Vagina (tissue), 2 donors: ENCODE measurements around the gene ADAMTS17. TPM values are rescaled to one million over a fixed set of nuclear protein-coding genes. Genes with fewer than 3 reads are reported as not detected.

Experiments used
- DNase-seq, 2 donors: peaks; one replicate each; pipeline ENCODE4 v3.0.0-alpha.2; 2017; ENCODE audit errors: extremely low spot score in 2 of 2
- H3K27ac ChIP-seq: fragments of 200-600 bp; sonication (generic); one replicate; pipeline ENCODE4 v1.5.1; 2019
- H3K27me3 ChIP-seq: fragments of 200-600 bp; sonication (generic); one replicate; pipeline ENCODE4 v1.5.1; 2019
- H3K36me3 ChIP-seq, 2 donors: fragments of 200-600 bp; sonication (generic); one replicate each; pipeline ENCODE4 v1.5.1; 2017 to 2019
- H3K4me1 ChIP-seq: fragments of 200-600 bp; sonication (generic); one replicate; pipeline ENCODE4 v1.5.1; 2019
- H3K4me3 ChIP-seq, 2 donors: fragments of 200-600 bp; sonication (generic); 1 replicate in 1 of 2; 2 replicates in 1 of 2; pipeline ENCODE4 v1.5.1; 2016 to 2019
- H3K9me3 ChIP-seq: fragments of 200-600 bp; sonication (generic); one replicate; pipeline ENCODE4 v1.5.1; 2019
- CTCF ChIP-seq, 3 experiments: fragments of 450-650 bp in 2 of 3; fragments of 200-600 bp in 1 of 3; sonication (generic) in 1 of 3; IDR thresholded peaks; one replicate each; pipeline ENCODE4 v1.5.1; 2017 to 2019; ENCODE audit warnings: antibody characterized with exemption in 3 of 3, mild to moderate bottlenecking in 2 of 3, moderate library complexity in 2 of 3
- POLR2A ChIP-seq, 2 donors: fragments of 450-650 bp; IDR thresholded peaks; one replicate each; pipeline ENCODE4 v1.6.1; 2017; ENCODE audit warnings: antibody characterized with exemption in 2 of 2, mild to moderate bottlenecking in 2 of 2, moderate library complexity in 2 of 2
- POLR2AphosphoS5 ChIP-seq, 2 donors: sonication (generic); formaldehyde crosslinking; IDR thresholded peaks; one replicate each; pipeline ENCODE4 v1.9.0; 2017; ENCODE audit warnings: antibody characterized with exemption in 2 of 2, mild to moderate bottlenecking in 2 of 2, low read depth in 1 of 2; ENCODE audit not compliant: insufficient read depth in 1 of 2
- intact Hi-C: fragments of 100-400 bp; cut with DNase I; formaldehyde crosslinking; loops from one replicate; pipeline ENCODE4 v1.15.1; 2023
- total RNA-seq: library from RNA; depleted of rRNA; stranded (reverse); fragments of >200 nt; gene quantifications from one replicate; pipeline ENCODE4 v1.2.3, GENCODE V29; 2016

Gene ADAMTS17
- total RNA-seq, 1 donor from 2014 or later = 16.0 TPM

GRCh38 chr15:100140527-100141308 is 201.1 kb downstream of the ADAMTS17 start:
- H3K27me3 ChIP-seq = no peaks in the 10 kb centered on the region
- DNase-seq = no peak
- H3K4me1 ChIP-seq = peaks cover 14% of the 10 kb centered on the region
- TF ChIP-seq POLR2A (IDR thresholded peaks at IDR 0.05) (no peak), POLR2AphosphoS5 (IDR thresholded peaks at IDR 0.05; ENCODE audit: insufficient read depth in 1 of 2, low read depth in 1 of 2) (no peak), CTCF (IDR thresholded peaks at IDR 0.05) (no peak)
- H3K36me3 ChIP-seq = no peaks in the 10 kb centered on the region
- H3K4me3 ChIP-seq = no peak overlapping the region
- H3K9me3 ChIP-seq = no peaks in the 10 kb centered on the region
- H3K27ac ChIP-seq = no peak overlapping the region
- intact Hi-C loops = no loop called here

- no peak for DNase-seq
- no peak for TF ChIP-seq POLR2A (IDR thresholded peaks at IDR 0.05)
- TF ChIP-seq POLR2AphosphoS5 (IDR thresholded peaks at IDR 0.05; ENCODE audit: insufficient read depth in 1 of 2, low read depth in 1 of 2) = no peak
- no peak for TF ChIP-seq CTCF (IDR thresholded peaks at IDR 0.05)
- Histone ChIP-seq H3K27ac (no peak overlapping the region), H3K4me1 (peaks cover 7% of the 10 kb centered on the region), H3K4me3 (no peak overlapping the region), H3K27me3 (no peaks in the 10 kb centered on the region), H3K9me3 (no peaks in the 10 kb centered on the region), H3K36me3 (no peaks in the 10 kb centered on the region)
- intact Hi-C loops = no loop called here
Observed at GRCh38 chr15:100134586-100134985, 207.2 kb downstream of the ADAMTS17 start.

- no peaks in the 10 kb centered on the region for H3K9me3 ChIP-seq
- intact Hi-C loops = no loop called here
- H3K4me3 ChIP-seq = no peak overlapping the region
- H3K36me3 ChIP-seq = no peaks in the 10 kb centered on the region
- no peak overlapping the region for H3K27ac ChIP-seq
- TF ChIP-seq POLR2A (IDR thresholded peaks at IDR 0.05) (no peak), CTCF (IDR thresholded peaks at IDR 0.05) (no peak), POLR2AphosphoS5 (IDR thresholded peaks at IDR 0.05; ENCODE audit: insufficient read depth in 1 of 2, low read depth in 1 of 2) (no peak)
- no peak for DNase-seq
- H3K4me1 ChIP-seq = peaks cover 7% of the 10 kb centered on the region
- no peaks in the 10 kb centered on the region for H3K27me3 ChIP-seq
Observed at GRCh38 chr15:100134089-100134583, 207.6 kb downstream of the ADAMTS17 start.

GRCh38 chr15:100133001-100133400 is 208.8 kb downstream of the ADAMTS17 start:
- Histone ChIP-seq H3K4me3 (no peak overlapping the region), H3K4me1 (peaks cover 7% of the 10 kb centered on the region), H3K27me3 (no peaks in the 10 kb centered on the region), H3K27ac (no peak overlapping the region), H3K9me3 (no peaks in the 10 kb centered on the region), H3K36me3 (no peaks in the 10 kb centered on the region)
- intact Hi-C loops = no loop called here
- TF ChIP-seq POLR2AphosphoS5 (IDR thresholded peaks at IDR 0.05; ENCODE audit: insufficient read depth in 1 of 2, low read depth in 1 of 2) = no peak
- TF ChIP-seq CTCF (IDR thresholded peaks at IDR 0.05) = no peak
- no peak for TF ChIP-seq POLR2A (IDR thresholded peaks at IDR 0.05)
- DNase-seq = no peak

- Histone ChIP-seq H3K27ac (no peak overlapping the region), H3K27me3 (no peaks in the 10 kb centered on the region), H3K9me3 (no peaks in the 10 kb centered on the region), H3K4me3 (no peak overlapping the region), H3K36me3 (no peaks in the 10 kb centered on the region), H3K4me1 (peaks cover 7% of the 10 kb centered on the region)
- intact Hi-C loops = no loop called here
- no peak for DNase-seq
- TF ChIP-seq POLR2AphosphoS5 (IDR thresholded peaks at IDR 0.05; ENCODE audit: insufficient read depth in 1 of 2, low read depth in 1 of 2) = no peak
- TF ChIP-seq POLR2A (IDR thresholded peaks at IDR 0.05) = no peak
- no peak for TF ChIP-seq CTCF (IDR thresholded peaks at IDR 0.05)
Observed at GRCh38 chr15:100132309-100132708, 209.5 kb downstream of the ADAMTS17 start.
